A673 (cell line): ENCODE data around the gene NAT10. TPM values are rescaled to one million over a fixed set of nuclear protein-coding genes. Genes with fewer than 3 reads are reported as not detected.

ENCODE experiments used
- BruUV-seq: library from RNA; stranded (reverse); fragments of 400-500 nt; replicated peaks from 2 replicates; lab custom pipeline; 2021; lab: Mats Ljungman, UMichigan
- CTCF ChIA-PET: fragments of 300-600 bp; sonication (Branson Sonifier 250); formaldehyde crosslinking; loops from one replicate; lab custom pipeline; 2022; ENCODE audit warnings: antibody characterized with exemption; lab: Charles Lee
- POLR2A ChIA-PET: fragments of 300-600 bp; sonication (Branson Sonifier 250); formaldehyde crosslinking; loops from one replicate; lab custom pipeline; 2022; ENCODE audit warnings: antibody characterized with exemption; ENCODE audit not compliant: low non-redundant PET; lab: Charles Lee
- DNase-seq: peaks from one replicate; pipeline ENCODE4 v3.0.0-alpha.2; 2015; ENCODE audit warnings: low spot score
- H3K27ac ChIP-seq: fragments of 200-600 bp; sonication (generic); 2 replicates; pipeline ENCODE4 v1.5.1; 2016; ENCODE audit warnings: mixed run types, low read depth, mild to moderate bottlenecking, mixed read lengths, antibody characterized with exemption, low read length; ENCODE audit not compliant: poor library complexity, severe bottlenecking
- H3K27me3 ChIP-seq: fragments of 200-600 bp; sonication (generic); replicated peaks from 2 replicates; pipeline ENCODE4 v1.6.1; 2017; ENCODE audit warnings: mixed run types, low read depth, mild to moderate bottlenecking, mixed read lengths, antibody characterized with exemption, low read length; ENCODE audit not compliant: insufficient read depth, poor library complexity
- H3K36me3 ChIP-seq: fragments of 200-600 bp; sonication (generic); 2 replicates; pipeline ENCODE4 v1.6.1; 2016; ENCODE audit warnings: mixed run types, mild to moderate bottlenecking, mixed read lengths, antibody characterized with exemption, low read length; ENCODE audit not compliant: insufficient read depth, poor library complexity, severe bottlenecking
- H3K4me1 ChIP-seq: fragments of 200-600 bp; sonication (generic); 2 replicates; pipeline ENCODE4 v1.6.1; 2017; ENCODE audit warnings: mixed run types, mild to moderate bottlenecking, mixed read lengths, antibody characterized with exemption, low read length; ENCODE audit not compliant: insufficient read depth, poor library complexity, severe bottlenecking
- H3K4me3 ChIP-seq: fragments of 200-600 bp; sonication (generic); 2 replicates; pipeline ENCODE4 v1.5.1; 2016; ENCODE audit warnings: low read depth, mixed run types, mild to moderate bottlenecking, mixed read lengths, low read length; ENCODE audit not compliant: poor library complexity, severe bottlenecking
- H3K9me3 ChIP-seq: fragments of 200-600 bp; sonication (generic); 2 replicates; pipeline ENCODE4 v1.6.1; 2016; ENCODE audit warnings: mixed run types, low read depth, mild to moderate bottlenecking, mixed read lengths, antibody characterized with exemption, low read length; ENCODE audit not compliant: poor library complexity, severe bottlenecking
- EZH2 ChIP-seq: fragments of 200-600 bp; sonication (generic); IDR thresholded peaks from 2 replicates; pipeline ENCODE4 v1.6.1; 2017; ENCODE audit warnings: borderline replicate concordance, low read depth, mild to moderate bottlenecking, mixed read lengths, antibody characterized with exemption, low read length; ENCODE audit not compliant: poor library complexity, severe bottlenecking
- intact Hi-C: fragments of 100-400 bp; cut with micrococcal nuclease; formaldehyde crosslinking; loops from one replicate; pipeline ENCODE4 v1.10.0; 2022; ENCODE audit not compliant: unreplicated experiment
- total RNA-seq: library from RNA; stranded (reverse); gene quantifications from 2 replicates; pipeline ENCODE4 v1.2.3, GENCODE V29; 2021
- TF ChIP-seq, protein P1 (sequence below): fragments of 300-800, 200-600 bp; sonication (generic); conservative IDR thresholded peaks from 2 replicates; pipeline ENCODE4 v1.5.1; 2017; ENCODE audit warnings: low read depth, mild to moderate bottlenecking, antibody characterized with exemption, low read length, moderate library complexity, mixed read lengths

NAT10 gene
- total RNA-seq, 1 experiment from 2014 or later, result 192 TPM

DNA sequence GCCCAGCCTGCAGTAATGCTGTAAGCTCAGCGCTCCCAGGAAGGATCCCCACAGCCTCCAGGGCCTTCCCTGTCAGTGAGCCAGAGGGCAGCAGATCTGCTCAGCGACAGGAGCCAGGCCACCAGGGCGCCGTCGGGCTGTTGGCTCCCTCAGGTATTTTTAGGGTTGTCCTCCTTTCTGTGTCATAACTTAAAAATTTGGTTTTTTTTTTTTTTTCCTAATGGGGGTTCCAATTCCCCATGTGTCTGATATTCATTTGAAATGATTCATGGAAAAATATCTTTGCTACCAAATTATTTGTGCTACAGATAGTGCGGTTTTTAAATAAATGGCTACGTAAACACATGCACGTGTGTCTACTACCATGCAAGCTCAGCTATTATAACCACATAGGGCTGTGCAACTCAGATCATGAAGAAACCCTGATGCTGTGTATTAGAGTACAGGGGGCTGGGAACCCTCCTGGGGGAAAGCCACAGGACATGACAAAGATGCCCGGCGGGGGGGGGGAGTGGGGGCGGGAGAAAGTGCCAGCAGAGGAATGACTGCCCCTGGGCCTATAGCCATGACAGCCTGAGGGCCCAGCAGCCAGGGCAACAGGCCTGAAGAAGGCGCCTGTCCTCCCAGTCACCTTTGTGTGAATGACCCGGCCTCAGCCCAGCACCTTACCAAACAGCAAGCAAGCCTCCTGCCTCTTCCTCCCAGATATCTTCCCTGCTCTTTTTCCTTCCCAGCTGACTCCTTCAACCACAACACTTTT lies 89.3 kb downstream of the NAT10 start:
- Histone ChIP-seq H3K27ac (no peak overlapping the region), H3K4me1 (peaks cover 13% of the 10 kb centered on the region), H3K27me3 (no peaks in the 10 kb centered on the region), H3K4me3 (no peak overlapping the region), H3K36me3 (no peaks in the 10 kb centered on the region), H3K9me3 (no peaks in the 10 kb centered on the region)
- ChIA-PET POLR2A (no interaction called here), CTCF (interaction anchor here (0.6 to 1.2 kb wide), 3 partner anchors 13 to 32 kb away, joined by 3 to 6 read pairs (median 5); no protein-coding TSS in a partner anchor)
- DNase-seq, result no peak
- no TSS peak for BruUV-seq
- intact Hi-C loops, result no loop called here
- TF ChIP-seq, protein P1, sequence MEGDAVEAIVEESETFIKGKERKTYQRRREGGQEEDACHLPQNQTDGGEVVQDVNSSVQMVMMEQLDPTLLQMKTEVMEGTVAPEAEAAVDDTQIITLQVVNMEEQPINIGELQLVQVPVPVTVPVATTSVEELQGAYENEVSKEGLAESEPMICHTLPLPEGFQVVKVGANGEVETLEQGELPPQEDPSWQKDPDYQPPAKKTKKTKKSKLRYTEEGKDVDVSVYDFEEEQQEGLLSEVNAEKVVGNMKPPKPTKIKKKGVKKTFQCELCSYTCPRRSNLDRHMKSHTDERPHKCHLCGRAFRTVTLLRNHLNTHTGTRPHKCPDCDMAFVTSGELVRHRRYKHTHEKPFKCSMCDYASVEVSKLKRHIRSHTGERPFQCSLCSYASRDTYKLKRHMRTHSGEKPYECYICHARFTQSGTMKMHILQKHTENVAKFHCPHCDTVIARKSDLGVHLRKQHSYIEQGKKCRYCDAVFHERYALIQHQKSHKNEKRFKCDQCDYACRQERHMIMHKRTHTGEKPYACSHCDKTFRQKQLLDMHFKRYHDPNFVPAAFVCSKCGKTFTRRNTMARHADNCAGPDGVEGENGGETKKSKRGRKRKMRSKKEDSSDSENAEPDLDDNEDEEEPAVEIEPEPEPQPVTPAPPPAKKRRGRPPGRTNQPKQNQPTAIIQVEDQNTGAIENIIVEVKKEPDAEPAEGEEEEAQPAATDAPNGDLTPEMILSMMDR, result no peak
- no peak for TF ChIP-seq EZH2

Other genes starting within 250 kb of the NAT10 start
- gene LMO2, start 213.6 kb upstream of the NAT10 start, total RNA-seq, result 39.0 and 46.7 TPM in 2 replicates
- 1,416 and 1,470 TPM in 2 replicates for gene CAPRIN1, start 53.9 kb upstream of the NAT10 start, total RNA-seq